ENCODE measurements around the gene HTRA3. TPM values are rescaled to one million over a fixed set of nuclear protein-coding genes. Genes with fewer than 3 reads are reported as not detected.

The HTRA3 gene
- total RNA-seq, 2 donors from 2014 or later: 3.2 to 4.6 TPM

DNA sequence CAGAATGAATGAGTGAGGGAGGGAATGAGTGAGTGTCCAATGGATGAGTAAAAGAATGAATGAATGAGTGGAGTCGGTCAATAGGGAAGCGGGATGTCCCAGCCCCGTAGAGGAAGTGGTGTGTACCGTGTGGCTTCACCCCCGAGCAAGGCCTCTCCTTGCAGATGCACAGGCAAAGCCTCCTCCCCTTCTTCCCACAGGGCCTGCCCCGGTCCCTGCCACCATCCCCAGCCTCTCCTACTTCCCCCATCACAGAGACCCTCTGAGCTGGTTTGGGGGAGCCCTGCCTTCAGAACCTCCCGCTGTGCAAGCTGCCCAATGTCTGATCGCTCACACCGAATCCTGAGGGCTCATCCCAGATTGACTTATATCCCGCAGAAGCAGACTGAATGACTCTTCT lies 13.6 kb downstream of the HTRA3 start:
- H3K36me3 ChIP-seq (ENCODE audit: control insufficient read depth, insufficient read depth, low read length): no peaks in the 10 kb centered on the region
- 91 to 92% methylated on average over 5 to 10 of the region's 10 CpGs for WGBS, 2 experiments (ENCODE audit: insufficient coverage in 1 of 2, insufficient read length in 1 of 2)
- H3K27ac ChIP-seq (ENCODE audit: low read depth, low read length): no peak overlapping the region
- no peak for DNase-seq
- Mint-ChIP-seq H3K4me3 (no peak overlapping the region), H3K36me3 (ENCODE audit: low read depth) (no peaks in the 10 kb centered on the region), H3K27ac (no peak overlapping the region), H3K4me1 (no peaks in the 10 kb centered on the region), H3K27me3 (ENCODE audit: insufficient read depth) (no peaks in the 10 kb centered on the region), H3K9me3 (no peaks in the 10 kb centered on the region)
- no peaks in the 10 kb centered on the region for H3K4me1 ChIP-seq (ENCODE audit: control insufficient read depth, insufficient read depth, low read length)
- H3K4me3 ChIP-seq (ENCODE audit: low read length): no peak overlapping the region
- TF ChIP-seq, protein P1, sequence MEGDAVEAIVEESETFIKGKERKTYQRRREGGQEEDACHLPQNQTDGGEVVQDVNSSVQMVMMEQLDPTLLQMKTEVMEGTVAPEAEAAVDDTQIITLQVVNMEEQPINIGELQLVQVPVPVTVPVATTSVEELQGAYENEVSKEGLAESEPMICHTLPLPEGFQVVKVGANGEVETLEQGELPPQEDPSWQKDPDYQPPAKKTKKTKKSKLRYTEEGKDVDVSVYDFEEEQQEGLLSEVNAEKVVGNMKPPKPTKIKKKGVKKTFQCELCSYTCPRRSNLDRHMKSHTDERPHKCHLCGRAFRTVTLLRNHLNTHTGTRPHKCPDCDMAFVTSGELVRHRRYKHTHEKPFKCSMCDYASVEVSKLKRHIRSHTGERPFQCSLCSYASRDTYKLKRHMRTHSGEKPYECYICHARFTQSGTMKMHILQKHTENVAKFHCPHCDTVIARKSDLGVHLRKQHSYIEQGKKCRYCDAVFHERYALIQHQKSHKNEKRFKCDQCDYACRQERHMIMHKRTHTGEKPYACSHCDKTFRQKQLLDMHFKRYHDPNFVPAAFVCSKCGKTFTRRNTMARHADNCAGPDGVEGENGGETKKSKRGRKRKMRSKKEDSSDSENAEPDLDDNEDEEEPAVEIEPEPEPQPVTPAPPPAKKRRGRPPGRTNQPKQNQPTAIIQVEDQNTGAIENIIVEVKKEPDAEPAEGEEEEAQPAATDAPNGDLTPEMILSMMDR (conservative IDR thresholded peaks at IDR 0.05): no peak
- no peaks in the 10 kb centered on the region for H3K27me3 ChIP-seq (ENCODE audit: control insufficient read depth, insufficient read depth, low read length, poor library complexity, severe bottlenecking)
- no peak overlapping the region for H3K9ac ChIP-seq (ENCODE audit: extremely low read depth, low read length, poor library complexity, severe bottlenecking)
- H3K9me3 ChIP-seq (ENCODE audit: control insufficient read depth, low read length): no peaks in the 10 kb centered on the region

DNA sequence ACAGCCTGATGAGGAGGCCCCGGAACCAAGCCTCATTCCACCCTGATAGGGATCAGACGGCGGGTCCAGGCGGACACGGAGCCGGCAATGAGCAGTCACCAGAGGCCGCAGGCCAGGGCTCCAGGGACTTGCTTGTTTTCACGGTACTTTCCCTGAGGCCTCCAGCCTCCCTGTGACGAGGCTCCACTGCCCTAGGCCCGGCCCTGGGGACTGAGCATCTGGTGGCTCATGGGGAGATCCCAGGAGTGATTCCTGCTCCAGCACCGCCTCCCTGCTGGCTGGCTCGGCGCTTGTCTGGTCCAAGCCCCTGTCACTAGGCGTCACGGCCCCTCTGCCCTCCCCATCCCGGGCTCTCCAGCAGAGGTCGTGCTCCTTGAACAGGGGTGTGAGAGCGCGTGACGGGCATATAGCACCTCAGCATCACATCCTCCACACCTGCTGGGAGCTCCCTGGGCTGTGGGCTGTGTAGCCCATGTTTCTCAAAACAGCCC lies 14.1 kb downstream of the HTRA3 start:
- Histone ChIP-seq H3K27me3 (ENCODE audit: control insufficient read depth, insufficient read depth, low read length, poor library complexity, severe bottlenecking) (no peaks in the 10 kb centered on the region), H3K4me1 (ENCODE audit: control insufficient read depth, insufficient read depth, low read length) (no peaks in the 10 kb centered on the region), H3K9ac (ENCODE audit: extremely low read depth, low read length, poor library complexity, severe bottlenecking) (no peak overlapping the region), H3K27ac (ENCODE audit: low read depth, low read length) (no peak overlapping the region), H3K9me3 (ENCODE audit: control insufficient read depth, low read length) (no peaks in the 10 kb centered on the region), H3K36me3 (ENCODE audit: control insufficient read depth, insufficient read depth, low read length) (no peaks in the 10 kb centered on the region), H3K4me3 (ENCODE audit: low read length) (no peak overlapping the region)
- H3K4me3 Mint-ChIP-seq: no peak overlapping the region
- H3K36me3 Mint-ChIP-seq (ENCODE audit: low read depth): no peaks in the 10 kb centered on the region
- DNase-seq: peak; percentile 77
- TF ChIP-seq, protein P1 (conservative IDR thresholded peaks at IDR 0.05): no peak
- no peaks in the 10 kb centered on the region for H3K9me3 Mint-ChIP-seq
- no peaks in the 10 kb centered on the region for H3K4me1 Mint-ChIP-seq
- no peaks in the 10 kb centered on the region for H3K27me3 Mint-ChIP-seq (ENCODE audit: insufficient read depth)
- H3K27ac Mint-ChIP-seq: no peak overlapping the region
- 81 to 88% methylated on average over 10 to 20 of the region's 20 CpGs for WGBS, 2 experiments (ENCODE audit: insufficient coverage in 1 of 2, insufficient read length in 1 of 2)

DNA sequence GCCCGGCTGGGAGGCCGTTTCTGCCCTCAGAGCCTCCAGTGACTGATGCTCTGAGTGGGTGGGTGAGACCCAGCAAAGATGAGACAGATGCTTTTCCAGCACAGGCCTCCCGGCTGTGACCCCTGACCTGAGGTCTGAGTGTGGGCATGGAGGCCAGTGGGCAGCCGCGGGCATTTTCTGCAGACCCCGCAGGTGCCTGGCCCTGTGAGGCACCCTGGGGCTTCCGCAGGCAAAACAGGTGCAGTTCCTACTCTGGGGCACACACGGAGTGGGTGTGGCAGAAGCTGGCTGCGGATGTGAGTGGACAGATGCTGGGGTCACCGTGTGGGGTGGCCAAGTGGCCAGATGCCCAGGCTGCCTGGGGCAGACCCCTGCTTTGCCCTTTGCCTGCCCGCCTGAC lies 14.8 kb downstream of the HTRA3 start:
- no peaks in the 10 kb centered on the region for H3K4me1 ChIP-seq (ENCODE audit: control insufficient read depth, insufficient read depth, low read length)
- H3K4me1 Mint-ChIP-seq: no peaks in the 10 kb centered on the region
- H3K4me3 ChIP-seq (ENCODE audit: low read length): no peak overlapping the region
- no peak for DNase-seq
- H3K36me3 ChIP-seq (ENCODE audit: control insufficient read depth, insufficient read depth, low read length): no peaks in the 10 kb centered on the region
- no peaks in the 10 kb centered on the region for H3K27me3 ChIP-seq (ENCODE audit: control insufficient read depth, insufficient read depth, low read length, poor library complexity, severe bottlenecking)
- H3K9me3 Mint-ChIP-seq: no peaks in the 10 kb centered on the region
- no peaks in the 10 kb centered on the region for H3K36me3 Mint-ChIP-seq (ENCODE audit: low read depth)
- WGBS, 2 experiments (ENCODE audit: insufficient coverage in 1 of 2, insufficient read length in 1 of 2): 86 to 92% methylated on average over 9 to 11 of the region's 11 CpGs
- H3K4me3 Mint-ChIP-seq: no peak overlapping the region
- TF ChIP-seq, protein P1 (conservative IDR thresholded peaks at IDR 0.05): no peak
- H3K9ac ChIP-seq (ENCODE audit: extremely low read depth, low read length, poor library complexity, severe bottlenecking): no peak overlapping the region
- no peaks in the 10 kb centered on the region for H3K27me3 Mint-ChIP-seq (ENCODE audit: insufficient read depth)
- H3K27ac Mint-ChIP-seq: no peak overlapping the region
- no peak overlapping the region for H3K27ac ChIP-seq (ENCODE audit: low read depth, low read length)
- H3K9me3 ChIP-seq (ENCODE audit: control insufficient read depth, low read length): no peaks in the 10 kb centered on the region
